Nephron (organoid): ENCODE data around the gene TFIP11.

Source experiments
- H3K27ac Mint-ChIP-seq, 3 experiments: 2 replicates each; pipeline ENCODE4 v1.8.0; 2020; ENCODE audit warnings: mixed read lengths in 3 of 3, mild to moderate bottlenecking in 2 of 3, moderate library complexity in 1 of 3
- H3K27me3 Mint-ChIP-seq: 2 replicates; pipeline ENCODE4 v1.8.0; 2021; ENCODE audit warnings: low read depth, mild to moderate bottlenecking, moderate library complexity, mixed read lengths
- H3K36me3 Mint-ChIP-seq: 2 replicates; pipeline ENCODE4 v1.8.0; 2020; ENCODE audit warnings: low read depth, mixed read lengths
- H3K4me1 Mint-ChIP-seq: 2 replicates; pipeline ENCODE4 v1.8.0; 2020; ENCODE audit warnings: mixed read lengths
- H3K4me3 Mint-ChIP-seq, 3 experiments: 2 replicates each; pipeline ENCODE4 v1.8.0; 2020; ENCODE audit warnings: mild to moderate bottlenecking in 3 of 3, mixed read lengths in 3 of 3, moderate library complexity in 2 of 3
- H3K9me3 Mint-ChIP-seq: 2 replicates; pipeline ENCODE4 v1.8.0; 2020; ENCODE audit warnings: mixed read lengths
- TF ChIP-seq, protein P1 (sequence below), 3 experiments: fragments of 200-600 bp; sonication (generic); IDR thresholded peaks; one replicate each; pipeline ENCODE4 v1.5.0; 2021; ENCODE audit warnings: antibody characterized with exemption in 3 of 3; ENCODE audit not compliant: unreplicated experiment in 3 of 3

Gene TFIP11

DNA sequence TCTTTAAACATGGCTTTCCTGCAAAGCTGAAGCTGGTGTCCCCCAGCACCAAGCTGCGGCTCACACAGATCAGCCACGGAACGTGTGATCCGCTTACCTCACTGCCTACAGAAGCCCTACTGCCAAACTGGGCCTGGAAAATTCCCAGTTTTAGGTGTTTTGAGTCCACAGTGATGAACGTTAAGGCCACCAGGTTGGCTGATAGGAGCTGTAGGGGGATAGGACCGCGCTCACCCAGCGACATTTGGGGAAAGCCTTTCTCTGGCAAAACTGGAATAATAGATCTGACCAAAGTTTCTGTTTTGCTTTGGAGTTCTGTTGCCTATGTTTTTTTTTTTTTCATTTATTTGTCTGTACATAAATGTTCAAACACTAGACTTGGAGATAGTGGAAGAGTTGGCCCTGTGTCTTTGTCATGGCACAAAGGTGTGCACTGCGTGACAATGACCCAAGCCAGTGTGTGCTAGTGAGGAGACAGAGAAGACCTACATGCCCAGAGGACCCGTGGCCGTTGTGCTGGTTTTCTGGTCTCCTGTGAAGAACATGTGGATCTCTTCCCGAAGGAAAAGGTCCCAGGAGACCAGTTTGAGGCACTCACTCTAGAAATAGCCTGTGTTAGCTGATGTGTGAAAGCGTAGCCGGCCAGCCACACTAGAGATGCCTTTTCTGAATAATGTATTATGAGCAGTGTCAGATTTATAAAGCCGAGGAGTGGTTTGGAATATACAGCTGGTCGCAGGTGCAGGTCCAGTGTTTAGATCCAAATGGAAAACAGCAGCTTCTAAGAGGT is 68.2 kb downstream of the TFIP11 start:
- Mint-ChIP-seq H3K4me1 (no peaks in the 10 kb centered on the region), H3K27me3 (no peaks in the 10 kb centered on the region), H3K27ac (peak overlapping the region in 1 of 3 experiments; percentile 86), H3K4me3 (no peak overlapping the region), H3K9me3 (no peaks in the 10 kb centered on the region), H3K36me3 (no peaks in the 10 kb centered on the region)
- TF ChIP-seq, protein P1, sequence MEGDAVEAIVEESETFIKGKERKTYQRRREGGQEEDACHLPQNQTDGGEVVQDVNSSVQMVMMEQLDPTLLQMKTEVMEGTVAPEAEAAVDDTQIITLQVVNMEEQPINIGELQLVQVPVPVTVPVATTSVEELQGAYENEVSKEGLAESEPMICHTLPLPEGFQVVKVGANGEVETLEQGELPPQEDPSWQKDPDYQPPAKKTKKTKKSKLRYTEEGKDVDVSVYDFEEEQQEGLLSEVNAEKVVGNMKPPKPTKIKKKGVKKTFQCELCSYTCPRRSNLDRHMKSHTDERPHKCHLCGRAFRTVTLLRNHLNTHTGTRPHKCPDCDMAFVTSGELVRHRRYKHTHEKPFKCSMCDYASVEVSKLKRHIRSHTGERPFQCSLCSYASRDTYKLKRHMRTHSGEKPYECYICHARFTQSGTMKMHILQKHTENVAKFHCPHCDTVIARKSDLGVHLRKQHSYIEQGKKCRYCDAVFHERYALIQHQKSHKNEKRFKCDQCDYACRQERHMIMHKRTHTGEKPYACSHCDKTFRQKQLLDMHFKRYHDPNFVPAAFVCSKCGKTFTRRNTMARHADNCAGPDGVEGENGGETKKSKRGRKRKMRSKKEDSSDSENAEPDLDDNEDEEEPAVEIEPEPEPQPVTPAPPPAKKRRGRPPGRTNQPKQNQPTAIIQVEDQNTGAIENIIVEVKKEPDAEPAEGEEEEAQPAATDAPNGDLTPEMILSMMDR (IDR thresholded peaks at IDR 0.05; ENCODE audit: unreplicated experiment in 3 of 3) = no peak

DNA sequence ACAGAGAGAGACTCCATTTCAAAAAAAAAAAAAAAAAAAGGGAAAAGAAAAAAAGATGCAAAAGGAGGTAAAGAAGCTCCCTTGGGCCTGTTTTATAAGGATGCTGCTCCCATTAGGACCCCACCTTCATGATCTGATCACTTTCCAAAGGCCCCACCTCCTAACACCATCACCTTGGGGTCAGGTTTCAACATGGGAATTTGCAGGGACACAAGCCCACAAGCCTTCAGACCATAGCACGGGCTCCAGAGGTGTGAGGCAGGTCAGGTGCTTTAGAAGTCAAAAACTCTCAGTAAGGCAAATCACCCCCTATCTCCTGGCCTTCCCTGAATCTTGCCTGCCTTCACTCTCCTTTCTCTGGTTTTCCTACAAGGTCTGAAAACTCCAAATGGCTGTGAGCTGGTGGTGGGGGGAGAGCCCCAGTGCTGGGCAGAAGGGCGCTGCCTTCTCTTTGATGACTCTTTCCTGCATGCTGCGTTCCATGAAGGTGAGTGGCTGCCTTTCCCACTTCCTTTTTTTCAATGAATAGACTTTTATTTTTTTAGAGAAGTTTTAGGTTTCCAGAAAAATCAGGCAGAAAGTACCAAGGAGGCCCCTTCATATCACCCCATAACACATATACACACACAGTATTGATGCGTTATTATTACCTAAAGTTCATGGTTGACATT is 70.1 kb downstream of the TFIP11 start:
- H3K27ac Mint-ChIP-seq = no peak overlapping the region
- no peaks in the 10 kb centered on the region for H3K27me3 Mint-ChIP-seq
- H3K4me1 Mint-ChIP-seq = no peaks in the 10 kb centered on the region
- no peaks in the 10 kb centered on the region for H3K36me3 Mint-ChIP-seq
- no peak overlapping the region for H3K4me3 Mint-ChIP-seq
- H3K9me3 Mint-ChIP-seq = no peaks in the 10 kb centered on the region
- TF ChIP-seq, protein P1 (IDR thresholded peaks at IDR 0.05; ENCODE audit: unreplicated experiment in 3 of 3) = no peak
